ENCODE data around the gene NMRK2.

DNA sequence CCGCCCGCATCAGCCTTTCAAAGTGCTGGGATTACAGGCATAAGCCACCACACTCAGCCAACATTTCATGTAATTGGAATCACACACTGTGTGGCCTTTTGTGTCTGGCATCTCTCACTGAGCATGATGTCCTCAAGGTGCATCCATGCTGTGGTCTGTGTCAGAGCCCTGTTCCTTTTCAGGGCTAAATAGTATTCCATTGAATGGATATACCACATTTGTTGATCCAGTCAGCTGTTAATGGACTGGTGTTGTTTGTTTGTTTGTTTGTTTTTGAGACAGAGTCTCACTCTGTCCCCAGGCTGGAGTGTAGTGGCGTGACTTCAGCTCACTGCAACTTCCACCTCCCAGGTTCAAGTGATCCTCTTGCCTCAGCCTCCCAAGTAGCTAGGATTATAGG, 34.4 kb upstream of the NMRK2 start:
- TF ChIP-seq, protein P1, sequence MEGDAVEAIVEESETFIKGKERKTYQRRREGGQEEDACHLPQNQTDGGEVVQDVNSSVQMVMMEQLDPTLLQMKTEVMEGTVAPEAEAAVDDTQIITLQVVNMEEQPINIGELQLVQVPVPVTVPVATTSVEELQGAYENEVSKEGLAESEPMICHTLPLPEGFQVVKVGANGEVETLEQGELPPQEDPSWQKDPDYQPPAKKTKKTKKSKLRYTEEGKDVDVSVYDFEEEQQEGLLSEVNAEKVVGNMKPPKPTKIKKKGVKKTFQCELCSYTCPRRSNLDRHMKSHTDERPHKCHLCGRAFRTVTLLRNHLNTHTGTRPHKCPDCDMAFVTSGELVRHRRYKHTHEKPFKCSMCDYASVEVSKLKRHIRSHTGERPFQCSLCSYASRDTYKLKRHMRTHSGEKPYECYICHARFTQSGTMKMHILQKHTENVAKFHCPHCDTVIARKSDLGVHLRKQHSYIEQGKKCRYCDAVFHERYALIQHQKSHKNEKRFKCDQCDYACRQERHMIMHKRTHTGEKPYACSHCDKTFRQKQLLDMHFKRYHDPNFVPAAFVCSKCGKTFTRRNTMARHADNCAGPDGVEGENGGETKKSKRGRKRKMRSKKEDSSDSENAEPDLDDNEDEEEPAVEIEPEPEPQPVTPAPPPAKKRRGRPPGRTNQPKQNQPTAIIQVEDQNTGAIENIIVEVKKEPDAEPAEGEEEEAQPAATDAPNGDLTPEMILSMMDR (IDR thresholded peaks at IDR 0.05), result no peak
- TF ChIP-seq EZH2 (IDR thresholded peaks at IDR 0.05) (no peak), EZH2phosphoT487 (IDR thresholded peaks at IDR 0.05) (no peak)

Measured in neural progenitor cell (in vitro differentiated cells).